Retina (tissue), 1 donor: Measurements from ENCODE around the gene HEXD.

Source experiments
- DNase-seq: peaks from one replicate; pipeline ENCODE4 v3.0.0-alpha.2; 2016

HEXD gene

GRCh38 chr17:82416771-82417170, 1.4 kb upstream of the HEXD start:
- no peak for DNase-seq

GRCh38 chr17:82419540-82419939, 1.4 kb downstream of the HEXD start:
- DNase-seq, result no peak

GRCh38 chr17:82424001-82424862, 6.1 kb downstream of the HEXD start:
- DNase-seq, result no peak

- DNase-seq, result no peak
These were observed 6.7 kb downstream of the HEXD start for GRCh38 chr17:82424863-82425159.

GRCh38 chr17:82428546-82428945, 10.4 kb downstream of the HEXD start:
- no peak for DNase-seq

GRCh38 chr17:82429824-82430223, 11.7 kb downstream of the HEXD start:
- DNase-seq, result no peak

- no peak for DNase-seq
These were observed 13.9 kb downstream of the HEXD start for GRCh38 chr17:82432017-82432416.

- DNase-seq, result no peak
These were observed 15.5 kb downstream of the HEXD start for GRCh38 chr17:82433560-82434215.

- no peak for DNase-seq
These were observed 16.0 kb downstream of the HEXD start for GRCh38 chr17:82434216-82434565.

- no peak for DNase-seq
These were observed 17.0 kb downstream of the HEXD start for GRCh38 chr17:82435103-82435502.

GRCh38 chr17:82435601-82436583, 17.7 kb downstream of the HEXD start:
- no peak for DNase-seq

GRCh38 chr17:82436601-82437324, 18.6 kb downstream of the HEXD start:
- DNase-seq, result no peak

GRCh38 chr17:82437325-82437668, 19.1 kb downstream of the HEXD start:
- DNase-seq, result no peak

GRCh38 chr17:82438401-82439193, 20.4 kb downstream of the HEXD start:
- no peak for DNase-seq

- no peak for DNase-seq
These were observed 21.2 kb downstream of the HEXD start for GRCh38 chr17:82439194-82439828.

GRCh38 chr17:82439829-82440365, 21.8 kb downstream of the HEXD start:
- DNase-seq, result no peak

GRCh38 chr17:82440469-82440981, 22.4 kb downstream of the HEXD start:
- DNase-seq, result no peak

- no peak for DNase-seq
These were observed 23.0 kb downstream of the HEXD start for GRCh38 chr17:82440991-82441627.

- no peak for DNase-seq
These were observed 23.7 kb downstream of the HEXD start for GRCh38 chr17:82441691-82442487.
